HG03196 (cell line): ENCODE data around the gene SAV1.

Experiments used
- ATAC-seq: cut with Tn5 transposase; IDR thresholded peaks from one replicate; pipeline ENCODE4 v1.9.1; 2021; ENCODE audit not compliant: unreplicated experiment

Gene SAV1

DNA sequence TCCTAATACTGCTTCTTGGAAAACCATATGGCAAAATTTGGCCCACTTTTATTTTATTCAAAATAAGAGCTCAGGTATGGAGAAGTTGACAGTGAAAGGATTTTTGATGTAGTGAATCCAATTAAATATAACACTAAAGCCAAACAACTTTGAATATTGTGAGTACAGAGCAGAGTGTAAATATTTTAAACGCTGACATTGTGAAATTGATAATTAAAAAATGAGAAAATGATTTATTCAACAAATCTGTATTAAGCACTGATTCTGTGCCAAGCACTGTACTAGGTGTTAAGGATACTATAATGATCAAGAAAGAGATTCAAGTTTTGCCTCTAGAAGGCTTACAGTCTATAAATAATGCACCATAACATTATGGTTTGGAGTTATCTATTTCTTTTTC lies 57.6 kb downstream of the SAV1 start:
- ATAC-seq, result no peak

GRCh38 chr14:50608302-50608851 lies 59.7 kb downstream of the SAV1 start:
- no peak for ATAC-seq

DNA sequence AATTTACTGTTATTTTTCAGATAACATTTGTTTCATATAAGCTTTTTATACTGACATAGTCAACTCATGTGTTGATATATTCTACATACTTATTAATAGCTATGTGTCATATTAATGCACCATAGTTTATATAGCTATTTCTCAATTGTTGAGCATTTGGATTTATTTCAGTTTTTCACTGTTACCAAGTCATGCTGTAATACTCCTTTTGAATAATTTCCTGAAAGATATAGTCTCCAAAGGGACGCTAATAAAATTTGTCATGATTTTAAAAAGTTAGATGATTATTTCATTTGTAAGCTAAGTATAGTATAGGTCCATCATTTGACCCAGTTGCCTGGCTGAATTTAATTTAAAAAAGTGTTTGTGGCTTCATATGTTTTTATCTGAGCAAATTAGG lies 60.3 kb downstream of the SAV1 start:
- ATAC-seq, result no peak

- no peak for ATAC-seq
Observed at GRCh38 chr14:50607181-50607580, 60.9 kb downstream of the SAV1 start.

DNA sequence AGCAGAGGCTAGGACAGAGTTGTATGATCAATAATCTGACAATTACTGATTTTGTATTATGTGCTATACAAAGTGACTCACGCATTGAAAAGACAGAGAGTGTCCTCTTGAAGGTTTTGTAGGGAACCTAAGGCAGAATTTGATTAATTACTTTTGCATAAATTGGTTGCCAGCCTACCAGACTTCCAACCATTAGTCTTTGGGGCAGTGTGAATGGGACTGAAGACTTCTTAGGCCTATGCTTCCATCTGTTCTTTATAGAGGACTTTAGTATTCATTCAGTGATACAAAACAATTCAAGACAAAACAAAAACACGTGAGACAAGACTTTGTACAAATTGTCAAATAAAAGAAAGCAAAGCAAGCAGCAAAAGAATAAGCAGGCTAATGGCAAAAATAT lies 61.6 kb downstream of the SAV1 start:
- no peak for ATAC-seq

- no peak for ATAC-seq
Observed at GRCh38 chr14:50605766-50606165, 62.3 kb downstream of the SAV1 start.

GRCh38 chr14:50603565-50603964 lies 64.5 kb downstream of the SAV1 start:
- no peak for ATAC-seq

DNA sequence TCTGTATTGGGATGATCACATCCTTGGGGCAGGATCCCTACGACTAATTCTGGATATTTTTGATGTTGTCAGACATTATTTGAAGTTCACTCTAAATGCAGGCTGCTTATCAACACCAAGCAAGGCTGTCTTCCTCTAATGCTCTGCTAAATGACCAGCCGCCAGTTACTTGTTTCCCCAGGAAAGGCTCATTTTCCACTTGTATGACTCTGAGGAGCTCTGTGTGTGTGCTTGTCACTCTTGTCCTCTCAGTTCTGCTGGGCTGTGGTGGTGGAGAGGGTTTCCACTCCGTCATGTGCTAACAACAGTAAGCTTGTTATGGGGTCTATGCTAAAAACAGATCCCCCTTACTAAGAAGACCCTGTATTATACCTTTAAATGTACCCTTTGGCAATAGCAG lies 66.1 kb downstream of the SAV1 start:
- ATAC-seq, result no peak

DNA sequence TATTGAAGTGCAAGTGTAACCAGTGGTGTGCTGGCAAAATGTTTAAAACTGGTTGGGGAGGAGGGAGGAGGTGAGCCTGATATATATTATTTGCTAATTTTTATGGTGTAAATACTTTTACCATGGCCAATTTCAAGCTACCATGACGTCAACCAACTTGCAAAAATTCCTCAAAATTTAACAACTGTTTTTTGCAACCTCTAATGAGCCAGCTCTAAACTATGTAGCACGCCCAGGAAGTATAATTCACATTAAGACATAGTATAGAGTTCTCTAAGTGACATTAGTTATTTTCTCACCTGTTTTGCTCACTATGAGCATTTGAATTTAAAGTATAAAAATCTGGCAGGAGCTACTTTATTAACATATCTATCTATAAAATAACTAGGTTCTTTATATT lies 66.7 kb downstream of the SAV1 start:
- no peak for ATAC-seq

- ATAC-seq, result no peak
Observed at GRCh38 chr14:50600849-50601248, 67.3 kb downstream of the SAV1 start.

- ATAC-seq, result no peak
Observed at GRCh38 chr14:50599700-50600444, 68.2 kb downstream of the SAV1 start.

DNA sequence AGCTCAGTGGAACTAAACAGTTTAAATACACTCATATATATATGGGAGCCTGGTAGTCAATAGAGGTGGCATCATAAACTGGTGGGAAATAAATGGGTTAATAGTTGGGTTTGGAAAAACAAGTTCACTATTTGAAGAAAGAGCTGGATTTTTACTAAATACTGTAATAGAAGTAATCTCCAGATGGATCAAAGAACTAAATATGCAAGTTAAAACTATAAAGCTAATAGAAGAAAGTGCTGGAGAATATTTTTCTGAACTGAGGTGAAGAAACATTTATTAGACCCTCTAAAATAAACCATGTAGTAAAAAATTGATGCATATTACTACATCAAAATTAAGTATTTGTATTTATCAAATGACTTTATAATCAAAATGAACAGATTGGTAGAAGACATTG lies 69.3 kb downstream of the SAV1 start:
- no peak for ATAC-seq

DNA sequence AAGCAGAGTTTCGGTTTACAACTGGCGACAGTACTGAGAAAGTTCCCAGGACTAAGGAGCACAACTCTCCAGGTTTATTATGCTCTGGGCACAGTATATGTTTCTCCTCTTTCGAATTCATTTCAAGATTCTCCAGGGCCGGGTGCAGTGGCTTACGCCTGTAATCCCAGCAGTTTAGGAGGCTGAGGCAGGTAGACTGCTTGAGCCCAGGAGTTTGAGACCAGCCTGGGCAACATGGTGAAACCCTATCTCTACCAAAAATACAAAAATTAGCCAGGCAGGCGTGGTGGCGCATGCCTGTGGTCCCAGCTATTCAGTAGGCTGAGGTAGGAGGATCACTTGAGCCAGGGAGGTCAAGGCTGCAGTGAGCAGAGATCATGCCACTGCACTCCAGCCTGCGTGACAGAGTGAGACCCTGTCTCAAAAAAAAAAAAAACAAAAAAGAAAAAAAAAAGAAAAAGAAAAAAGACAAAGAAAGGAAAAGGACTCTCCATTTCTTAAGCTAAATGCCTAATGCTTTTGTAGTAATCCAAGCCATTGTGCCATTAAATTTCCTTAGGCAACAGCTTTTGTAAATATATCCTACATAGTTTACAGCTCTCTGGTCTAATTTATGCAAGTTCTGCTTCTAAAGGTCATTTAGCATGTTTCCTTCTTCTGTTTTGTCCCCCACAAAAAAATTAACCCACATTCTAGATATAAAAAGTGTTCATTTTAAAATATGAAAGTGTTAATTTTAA lies 73.4 kb downstream of the SAV1 start:
- ATAC-seq, result no peak

GRCh38 chr14:50590464-50590863 lies 77.6 kb downstream of the SAV1 start:
- no peak for ATAC-seq
